Right cardiac atrium (tissue), 5 donors: ENCODE measurements around the gene PRLH. TPM values are rescaled to one million over a fixed set of nuclear protein-coding genes. Genes with fewer than 3 reads are reported as not detected.

ENCODE experiments used
- ATAC-seq, 2 donors: fragments of 200-7000 bp; cut with Tn5 transposase; one replicate each; pipeline versions ENCODE4 v1.8.0 to v1.9.1; 2020; ENCODE audit warnings: moderate library complexity in 2 of 2, mild to moderate bottlenecking in 1 of 2
- DNase-seq, 3 donors: peaks; one replicate each; pipeline ENCODE4 v3.0.0-alpha.2; 2020
- H3K27ac ChIP-seq: one replicate; pipeline ENCODE4 v1.5.1; 2013; ENCODE audit warnings: mild to moderate bottlenecking, low read length, control low read depth, moderate library complexity
- H3K27me3 ChIP-seq: one replicate; pipeline ENCODE4 v1.6.1; 2013; ENCODE audit not compliant: control insufficient read depth, insufficient read depth
- H3K4me1 ChIP-seq: one replicate; pipeline ENCODE4 v1.6.1; 2013; ENCODE audit warnings: low read length; ENCODE audit not compliant: control insufficient read depth, insufficient read depth
- H3K4me3 ChIP-seq: one replicate; pipeline ENCODE4 v1.5.1; 2013; ENCODE audit warnings: low read length, control low read depth
- H3K9me3 ChIP-seq: one replicate; pipeline ENCODE4 v1.6.1; 2013; ENCODE audit warnings: low read length; ENCODE audit not compliant: control insufficient read depth
- WGBS: extraction: QIAGEN DNeasy Blood & Tissue Kit; methylation state at CpG from one replicate; pipeline ENCODE4 v1.1.7; 2013; 5-methylcytosine and 5-hydroxymethylcytosine counted together
- intact Hi-C, 4 donors: fragments of 100-400 bp; cut with DNase I; formaldehyde crosslinking; loops; one replicate each; pipeline versions ENCODE4 v1.11.0 to v1.14.0; 2022 to 2023
- polyA plus RNA-seq: library from polyadenylated mRNA; stranded (reverse); fragments of 200-250 nt; gene quantifications from one replicate; pipeline ENCODE4 v1.2.3, GENCODE V29; 2013
- total RNA-seq, 4 donors: library from RNA; stranded (reverse); fragmentation: NEBNext Ultra II Directional; extraction: Animal tissue kit (Norgen Biotek cat#: 25700); gene quantifications; one replicate each; pipeline ENCODE4 v1.2.1, GENCODE V29; 2021
- donor health status: healthy with polysubstance abuse.
- donor health status: DM: no; HTN: yes; CAD: no.
- donor health status: DM: no; HTN: no; CAD: no.
- donor health status: DM: no; HTN: yes; CAD: no; lungs with severe emphysema.
- donor health status: DM: yes; HTN: yes; CAD: no.

The PRLH gene
- total and polyA plus RNA-seq, 5 donors: not detected

GRCh38 chr2:237530472-237531433, 35.6 kb upstream of the PRLH start:
- 94% methylated on average over 12 of the region's 12 CpGs for WGBS
- intact Hi-C loops: no loop called here
- H3K27me3 ChIP-seq: no peaks in the 10 kb centered on the region
- no peak overlapping the region for H3K4me3 ChIP-seq
- no peak overlapping the region for H3K27ac ChIP-seq
- no peaks in the 10 kb centered on the region for H3K9me3 ChIP-seq
- H3K4me1 ChIP-seq: no peaks in the 10 kb centered on the region
- ATAC-seq: no peak
- DNase-seq: no peak

DNA sequence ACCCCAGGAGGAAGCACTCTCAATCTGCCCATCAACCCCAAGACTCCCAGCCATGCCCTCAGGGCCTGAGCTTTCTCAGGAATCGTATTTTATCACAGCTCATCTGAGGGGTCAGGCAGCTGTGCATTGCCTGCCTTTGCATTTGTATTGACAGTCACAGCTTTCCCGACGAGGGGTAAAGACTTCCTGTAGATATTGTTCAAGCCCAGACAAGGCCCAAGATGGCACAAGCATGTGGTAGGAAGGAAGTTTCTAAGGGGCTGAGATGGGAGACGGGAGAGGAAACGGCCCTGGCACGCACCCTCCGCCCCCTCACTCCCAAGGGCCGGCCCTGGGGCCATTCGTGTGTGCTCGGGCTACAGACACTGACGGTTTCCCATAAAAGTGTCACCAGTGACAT, 34.2 kb upstream of the PRLH start:
- H3K27ac ChIP-seq: no peak overlapping the region
- ATAC-seq (no peak), DNase-seq (no peak)
- intact Hi-C loops: no loop called here
- H3K4me1 ChIP-seq: no peaks in the 10 kb centered on the region
- WGBS: 56% methylated on average over 11 of the region's 11 CpGs
- no peaks in the 10 kb centered on the region for H3K27me3 ChIP-seq
- H3K9me3 ChIP-seq: no peaks in the 10 kb centered on the region
- no peak overlapping the region for H3K4me3 ChIP-seq

DNA sequence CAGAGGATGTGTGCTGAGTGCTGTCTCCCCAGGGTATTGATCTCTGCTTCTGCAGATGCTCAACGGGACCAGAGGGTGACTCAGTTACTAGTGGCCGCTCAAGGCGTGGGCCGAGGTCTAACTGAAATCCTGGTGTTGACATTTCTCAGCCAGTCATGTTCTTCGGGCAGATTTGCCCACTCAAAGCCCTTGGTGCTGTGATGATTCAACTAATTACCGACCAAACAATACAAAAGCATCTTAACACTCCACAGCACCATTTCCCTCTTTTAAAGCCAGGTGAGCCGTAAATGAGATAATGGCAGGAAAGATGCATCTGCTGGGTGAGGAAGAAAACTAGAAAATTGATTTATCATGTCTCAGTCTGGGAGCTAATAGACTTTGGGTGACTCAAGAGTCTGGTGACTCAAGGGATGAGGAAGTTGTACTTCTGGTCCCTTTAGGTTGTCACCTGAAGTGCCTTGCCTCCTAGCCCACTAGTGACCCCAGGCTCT, 32.7 kb upstream of the PRLH start:
- ATAC-seq: no peak

DNA sequence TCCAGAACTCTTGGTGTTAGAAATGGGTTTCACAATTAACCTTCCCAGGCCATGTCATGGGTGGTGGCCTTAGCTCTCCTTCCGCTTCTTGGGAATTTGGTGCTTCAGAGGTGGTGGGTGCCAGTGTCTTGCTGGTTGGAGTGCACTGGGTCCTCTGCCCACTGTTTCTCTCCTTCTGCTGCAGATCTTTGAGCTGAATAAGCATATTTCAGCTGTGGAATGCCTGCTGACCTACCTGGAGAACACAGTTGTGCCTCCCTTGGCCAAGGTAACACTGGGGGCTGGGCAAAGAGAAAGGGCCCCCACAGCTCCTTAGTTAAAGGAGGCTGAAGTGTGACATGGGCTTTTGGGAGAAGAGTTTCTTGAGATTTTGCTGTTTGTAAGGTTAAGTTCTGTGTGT, 32.0 kb upstream of the PRLH start:
- no peak for DNase-seq

More for the DNA sequence above, 32.7 kb upstream of the PRLH start:
- intact Hi-C loops: no loop called here
- no peaks in the 10 kb centered on the region for H3K9me3 ChIP-seq
- no peaks in the 10 kb centered on the region for H3K27me3 ChIP-seq
- H3K4me3 ChIP-seq: no peak overlapping the region
- DNase-seq: no peak
- WGBS: 88% methylated on average over 7 of the region's 7 CpGs
- H3K27ac ChIP-seq: no peak overlapping the region
- H3K4me1 ChIP-seq: no peaks in the 10 kb centered on the region

GRCh38 chr2:237535385-237536082, 30.8 kb upstream of the PRLH start:
- ATAC-seq: no peak
- Histone ChIP-seq H3K4me3 (no peak overlapping the region), H3K9me3 (no peaks in the 10 kb centered on the region), H3K4me1 (no peaks in the 10 kb centered on the region), H3K27me3 (no peaks in the 10 kb centered on the region), H3K27ac (no peak overlapping the region)
- intact Hi-C loops: no loop called here
- 89% methylated on average over 8 of the region's 8 CpGs for WGBS
- no peak for DNase-seq

More for the DNA sequence above, 32.0 kb upstream of the PRLH start:
- H3K27me3 ChIP-seq: no peaks in the 10 kb centered on the region
- no peak overlapping the region for H3K4me3 ChIP-seq
- H3K9me3 ChIP-seq: no peaks in the 10 kb centered on the region
- WGBS: 98% methylated on average over 1 of the region's 1 CpG
- H3K4me1 ChIP-seq: no peaks in the 10 kb centered on the region
- ATAC-seq: no peak
- H3K27ac ChIP-seq: no peak overlapping the region
- intact Hi-C loops: no loop called here

DNA sequence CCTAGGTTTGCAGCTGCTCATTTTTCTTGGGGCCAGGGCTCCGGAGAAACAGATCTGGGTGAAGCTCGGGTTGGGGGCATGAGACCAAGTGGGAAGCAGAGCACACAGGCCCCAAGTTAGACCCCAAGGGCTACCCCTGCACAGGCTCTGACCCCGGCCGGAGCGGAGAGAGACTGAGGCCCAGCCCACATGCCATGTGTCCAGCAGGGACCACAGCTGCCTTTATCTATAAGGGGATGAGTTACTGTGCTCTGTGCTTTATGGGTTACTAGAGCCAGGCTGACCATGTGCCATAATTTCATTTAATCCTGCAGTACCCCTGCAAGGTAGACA, 30.3 kb upstream of the PRLH start:
- 92% methylated on average over 5 of the region's 5 CpGs for WGBS

DNA sequence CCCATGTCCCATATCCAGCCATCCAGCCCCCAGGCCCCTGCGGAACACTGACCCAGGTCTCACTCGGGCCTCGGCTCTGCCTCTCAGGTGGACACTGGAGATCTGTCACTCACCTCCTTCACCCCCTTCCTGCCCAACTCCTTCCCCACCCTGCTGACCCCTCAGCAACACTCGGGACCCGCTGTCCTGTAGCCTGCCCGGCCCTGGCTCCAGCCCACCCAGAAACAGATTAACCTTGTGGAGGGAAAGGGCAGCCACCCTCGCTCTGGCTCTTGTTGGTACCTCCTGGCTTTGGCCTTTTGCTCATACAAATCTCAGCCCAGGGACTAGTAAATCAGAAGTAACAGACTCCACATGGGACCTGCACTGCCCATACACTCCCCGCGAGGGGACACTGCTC, 29.8 kb upstream of the PRLH start:
- intact Hi-C loops: no loop called here
- DNase-seq (no peak), ATAC-seq (peak in 1 of 2 donors; percentile 12)
- no peaks in the 10 kb centered on the region for H3K4me1 ChIP-seq
- WGBS: 90% methylated on average over 9 of the region's 9 CpGs
- no peak overlapping the region for H3K4me3 ChIP-seq
- H3K9me3 ChIP-seq: no peaks in the 10 kb centered on the region
- no peaks in the 10 kb centered on the region for H3K27me3 ChIP-seq
- H3K27ac ChIP-seq: no peak overlapping the region

More for the DNA sequence above, 30.3 kb upstream of the PRLH start:
- Histone ChIP-seq H3K4me3 (no peak overlapping the region), H3K4me1 (no peaks in the 10 kb centered on the region), H3K27me3 (no peaks in the 10 kb centered on the region), H3K9me3 (no peaks in the 10 kb centered on the region), H3K27ac (no peak overlapping the region)
- ATAC-seq (no peak), DNase-seq (no peak)
- intact Hi-C loops: no loop called here

DNA sequence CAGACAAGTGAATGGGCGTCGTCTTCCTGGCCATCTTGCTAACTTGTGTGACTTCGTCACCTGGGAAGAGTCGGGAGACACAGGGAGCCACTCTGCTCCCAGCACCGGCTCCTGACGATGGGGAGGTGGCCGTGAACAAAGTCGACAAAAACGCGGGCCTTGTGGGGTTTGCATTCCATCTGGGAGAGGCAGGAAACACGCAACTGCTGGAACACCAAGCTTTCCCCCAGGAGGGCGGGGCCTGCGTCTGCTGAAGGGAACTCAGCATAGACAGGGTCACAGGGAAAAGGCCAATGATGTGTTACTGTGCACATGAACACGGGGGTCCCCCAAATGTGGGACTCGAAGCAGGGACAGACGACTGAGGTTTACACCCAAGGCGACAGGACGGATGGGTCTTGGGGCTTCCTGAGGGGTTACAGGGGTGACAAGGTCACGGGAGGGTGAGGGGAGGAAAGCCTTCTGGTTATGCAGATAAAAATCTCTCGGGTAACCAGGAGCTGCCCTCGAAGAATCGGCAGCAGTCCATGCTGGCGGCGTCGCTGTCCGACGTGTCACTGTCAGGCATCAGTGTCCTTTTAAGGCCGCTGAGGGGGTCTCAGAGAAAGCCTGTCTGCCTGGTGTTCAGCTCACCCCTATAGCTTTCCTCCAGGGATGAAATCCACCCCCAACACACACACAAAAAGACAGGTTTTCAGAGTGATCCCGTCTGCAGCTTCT, 28.2 kb upstream of the PRLH start:
- DNase-seq (no peak), ATAC-seq (no peak)
- Histone ChIP-seq H3K9me3 (no peaks in the 10 kb centered on the region), H3K27ac (no peak overlapping the region), H3K4me1 (no peaks in the 10 kb centered on the region), H3K27me3 (no peaks in the 10 kb centered on the region), H3K4me3 (no peak overlapping the region)
- WGBS: 75% methylated on average over 29 of the region's 29 CpGs
- intact Hi-C loops: no loop called here

DNA sequence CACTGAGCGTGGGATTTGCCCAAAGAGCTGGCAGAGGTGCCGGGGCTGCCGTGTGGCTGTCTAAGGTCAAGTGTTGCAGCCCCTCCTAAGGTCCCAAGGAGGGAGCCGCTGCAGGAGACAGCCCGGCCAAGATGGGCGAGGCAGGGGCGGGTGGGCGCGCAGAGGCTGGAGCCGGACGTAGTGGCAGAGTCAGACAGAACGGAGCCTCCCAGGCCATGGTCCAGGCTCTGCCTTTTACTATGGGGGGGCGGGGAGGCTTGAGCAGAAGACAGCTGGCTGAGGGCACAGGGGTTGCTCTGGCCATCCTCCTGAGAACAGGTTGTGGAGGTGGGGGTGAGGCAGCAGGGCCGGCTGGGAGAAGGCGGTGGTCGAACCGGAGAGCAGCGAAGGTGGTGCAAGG, 27.5 kb upstream of the PRLH start:
- intact Hi-C loops: no loop called here
- Histone ChIP-seq H3K27ac (no peak overlapping the region), H3K4me3 (no peak overlapping the region), H3K9me3 (no peaks in the 10 kb centered on the region), H3K4me1 (no peaks in the 10 kb centered on the region), H3K27me3 (no peaks in the 10 kb centered on the region)
- no peak for ATAC-seq
- WGBS: 87% methylated on average over 18 of the region's 18 CpGs
- no peak for DNase-seq

DNA sequence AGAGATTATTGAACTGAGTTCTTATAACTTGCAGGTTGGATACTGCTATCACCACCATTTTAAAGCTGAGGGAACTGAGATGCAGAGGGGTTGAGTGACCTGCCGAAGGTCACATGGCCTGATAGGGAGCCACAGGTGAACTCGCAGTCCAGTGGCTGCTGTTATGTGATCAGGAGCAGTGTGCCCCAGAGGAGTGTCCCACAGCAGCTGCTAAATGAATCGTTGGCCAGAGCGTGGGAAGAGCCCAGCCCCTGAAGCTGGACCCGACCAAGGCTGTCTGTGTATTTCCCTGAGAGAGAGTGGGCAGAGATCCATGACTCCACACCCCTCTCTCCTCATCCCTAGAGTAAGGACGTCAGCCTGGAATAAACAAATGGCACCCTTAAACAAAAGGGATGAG, 26.7 kb upstream of the PRLH start:
- ATAC-seq: no peak
- Histone ChIP-seq H3K27ac (no peak overlapping the region), H3K4me3 (no peak overlapping the region), H3K4me1 (no peaks in the 10 kb centered on the region), H3K27me3 (no peaks in the 10 kb centered on the region), H3K9me3 (no peaks in the 10 kb centered on the region)
- 57% methylated on average over 6 of the region's 6 CpGs for WGBS
- DNase-seq: no peak
- intact Hi-C loops: no loop called here
